ENCODE measurements around the gene ATP1A4. TPM values are rescaled to one million over a fixed set of nuclear protein-coding genes. Genes with fewer than 3 reads are reported as not detected.

Gene ATP1A4
- total RNA-seq, 1 donor from 2014 or later, result not detected

DNA sequence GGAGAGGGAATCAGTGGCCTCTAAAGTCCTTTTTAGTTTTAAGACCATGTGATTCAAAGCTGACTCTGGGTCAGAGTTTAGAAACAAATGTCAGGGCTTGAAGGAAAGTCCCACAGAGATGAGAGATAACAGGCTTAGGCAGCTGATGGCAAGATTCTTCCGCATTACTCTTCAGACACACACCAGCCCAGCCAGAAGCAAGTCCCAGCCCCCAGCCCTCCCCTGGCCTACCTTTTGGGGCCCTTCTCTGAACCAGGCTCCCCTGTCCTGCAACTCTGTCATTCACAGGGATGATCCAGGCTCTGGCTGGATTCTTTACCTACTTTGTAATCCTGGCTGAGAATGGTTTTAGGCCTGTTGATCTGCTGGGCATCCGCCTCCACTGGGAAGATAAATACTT, 25.8 kb downstream of the ATP1A4 start:
- no peak for DNase-seq (ENCODE audit: low read depth)
- Histone ChIP-seq H3K27me3 (ENCODE audit: insufficient read depth, low read length) (peaks cover 5% of the 10 kb centered on the region), H3K4me1 (ENCODE audit: insufficient read depth, low read length) (no peaks in the 10 kb centered on the region), H3K9me3 (ENCODE audit: insufficient read depth, low read depth, low read length) (no peaks in the 10 kb centered on the region), H3K79me2 (ENCODE audit: insufficient read depth, low read length) (no peaks in the 10 kb centered on the region), H3K4me3 (ENCODE audit: insufficient read depth, low read depth, low read length) (no peak overlapping the region), H3K27ac (ENCODE audit: low read depth, low read length) (no peak overlapping the region), H3K9ac (ENCODE audit: low read length) (no peak overlapping the region), H3K36me3 (ENCODE audit: insufficient read depth, low read length) (no peaks in the 10 kb centered on the region), H3K4me2 (ENCODE audit: low read length) (no peak overlapping the region), H2AFZ (ENCODE audit: low read depth, low read length) (no peak overlapping the region), H4K20me1 (ENCODE audit: insufficient read depth, low read length) (no peaks in the 10 kb centered on the region)
- peaks cover 23% of the 10 kb centered on the region for H3K27me3 Mint-ChIP-seq (ENCODE audit: low read depth, unreplicated experiment)
- H3K36me3 Mint-ChIP-seq (ENCODE audit: low read depth, unreplicated experiment), result no peaks in the 10 kb centered on the region
- peaks cover 2% of the 10 kb centered on the region for H3K9me3 Mint-ChIP-seq (ENCODE audit: unreplicated experiment)
- peaks cover 15% of the 10 kb centered on the region for H3K4me1 Mint-ChIP-seq (ENCODE audit: low read depth, unreplicated experiment)
- TF ChIP-seq, protein P1, sequence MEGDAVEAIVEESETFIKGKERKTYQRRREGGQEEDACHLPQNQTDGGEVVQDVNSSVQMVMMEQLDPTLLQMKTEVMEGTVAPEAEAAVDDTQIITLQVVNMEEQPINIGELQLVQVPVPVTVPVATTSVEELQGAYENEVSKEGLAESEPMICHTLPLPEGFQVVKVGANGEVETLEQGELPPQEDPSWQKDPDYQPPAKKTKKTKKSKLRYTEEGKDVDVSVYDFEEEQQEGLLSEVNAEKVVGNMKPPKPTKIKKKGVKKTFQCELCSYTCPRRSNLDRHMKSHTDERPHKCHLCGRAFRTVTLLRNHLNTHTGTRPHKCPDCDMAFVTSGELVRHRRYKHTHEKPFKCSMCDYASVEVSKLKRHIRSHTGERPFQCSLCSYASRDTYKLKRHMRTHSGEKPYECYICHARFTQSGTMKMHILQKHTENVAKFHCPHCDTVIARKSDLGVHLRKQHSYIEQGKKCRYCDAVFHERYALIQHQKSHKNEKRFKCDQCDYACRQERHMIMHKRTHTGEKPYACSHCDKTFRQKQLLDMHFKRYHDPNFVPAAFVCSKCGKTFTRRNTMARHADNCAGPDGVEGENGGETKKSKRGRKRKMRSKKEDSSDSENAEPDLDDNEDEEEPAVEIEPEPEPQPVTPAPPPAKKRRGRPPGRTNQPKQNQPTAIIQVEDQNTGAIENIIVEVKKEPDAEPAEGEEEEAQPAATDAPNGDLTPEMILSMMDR (IDR thresholded peaks at IDR 0.05; ENCODE audit: insufficient read depth, low read depth, low read length), result no peak
- no peak for TF ChIP-seq EZH2 (IDR thresholded peaks at IDR 0.05; ENCODE audit: insufficient read depth, low read length)
- no peak overlapping the region for H3K4me3 Mint-ChIP-seq (ENCODE audit: unreplicated experiment)
- FAIRE-seq, result no peak
- H3K27ac Mint-ChIP-seq (ENCODE audit: unreplicated experiment), result peak overlapping the region; percentile 19

DNA sequence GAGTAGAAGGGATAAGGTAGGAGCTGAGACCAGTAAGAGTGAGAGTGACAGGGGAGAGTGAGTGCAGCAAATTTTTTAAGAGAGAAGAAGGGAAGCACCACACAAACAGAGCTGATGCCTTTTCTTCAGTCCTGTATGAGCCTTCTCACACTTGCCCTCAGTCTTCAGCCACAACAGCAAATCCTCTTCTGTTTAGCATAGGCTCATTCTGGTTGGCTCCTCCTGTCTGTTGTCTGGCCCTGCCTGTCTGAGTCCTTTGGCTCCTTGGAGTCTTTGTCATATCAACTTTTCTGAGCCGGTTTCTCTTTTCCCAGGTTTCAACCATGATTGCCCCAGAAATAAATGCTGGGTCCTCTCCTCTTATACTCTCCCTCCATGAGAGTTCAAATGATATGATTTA, 26.3 kb downstream of the ATP1A4 start:
- H3K36me3 ChIP-seq (ENCODE audit: insufficient read depth, low read length), result no peaks in the 10 kb centered on the region
- no peaks in the 10 kb centered on the region for H3K4me1 ChIP-seq (ENCODE audit: insufficient read depth, low read length)
- TF ChIP-seq, protein P1 (IDR thresholded peaks at IDR 0.05; ENCODE audit: insufficient read depth, low read depth, low read length), result no peak
- TF ChIP-seq EZH2 (IDR thresholded peaks at IDR 0.05; ENCODE audit: insufficient read depth, low read length), result no peak
- Mint-ChIP-seq H3K4me1 (ENCODE audit: low read depth, unreplicated experiment) (peaks cover 14% of the 10 kb centered on the region), H3K27me3 (ENCODE audit: low read depth, unreplicated experiment) (peaks cover 21% of the 10 kb centered on the region), H3K36me3 (ENCODE audit: low read depth, unreplicated experiment) (no peaks in the 10 kb centered on the region), H3K27ac (ENCODE audit: unreplicated experiment) (peak overlapping the region; percentile 19), H3K9me3 (ENCODE audit: unreplicated experiment) (peaks cover 2% of the 10 kb centered on the region), H3K4me3 (ENCODE audit: unreplicated experiment) (no peak overlapping the region)
- no peak overlapping the region for H3K9ac ChIP-seq (ENCODE audit: low read length)
- H3K4me3 ChIP-seq (ENCODE audit: insufficient read depth, low read depth, low read length), result no peak overlapping the region
- DNase-seq (ENCODE audit: low read depth) (no peak), FAIRE-seq (no peak)
- H3K27ac ChIP-seq (ENCODE audit: low read depth, low read length), result no peak overlapping the region
- no peak overlapping the region for H2AFZ ChIP-seq (ENCODE audit: low read depth, low read length)
- H3K9me3 ChIP-seq (ENCODE audit: insufficient read depth, low read depth, low read length), result no peaks in the 10 kb centered on the region
- no peaks in the 10 kb centered on the region for H3K79me2 ChIP-seq (ENCODE audit: insufficient read depth, low read length)
- peaks cover 5% of the 10 kb centered on the region for H3K27me3 ChIP-seq (ENCODE audit: insufficient read depth, low read length)
- H3K4me2 ChIP-seq (ENCODE audit: low read length), result no peak overlapping the region
- H4K20me1 ChIP-seq (ENCODE audit: insufficient read depth, low read length), result no peaks in the 10 kb centered on the region

DNA sequence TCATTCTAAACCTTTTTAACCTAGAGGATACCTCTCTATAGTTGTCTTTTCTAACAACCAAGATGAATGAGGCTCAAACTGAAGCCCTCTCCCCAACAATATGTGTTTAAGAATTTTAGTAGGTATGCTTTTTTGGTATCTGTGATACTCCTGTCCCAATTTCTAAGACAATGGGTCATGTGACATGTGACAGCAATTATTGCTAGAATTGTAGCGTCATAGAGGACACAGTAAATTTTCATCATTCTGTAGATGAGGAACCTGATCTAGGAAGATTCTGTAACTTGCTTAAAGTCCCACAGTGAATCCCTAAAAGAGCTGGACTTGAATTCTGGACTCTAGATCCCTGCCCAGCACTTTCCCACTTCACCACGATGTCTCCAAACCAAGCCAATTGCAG, 27.3 kb downstream of the ATP1A4 start:
- peaks cover 14% of the 10 kb centered on the region for H3K4me1 Mint-ChIP-seq (ENCODE audit: low read depth, unreplicated experiment)
- Histone ChIP-seq H3K9ac (ENCODE audit: low read length) (no peak overlapping the region), H3K4me2 (ENCODE audit: low read length) (no peak overlapping the region), H4K20me1 (ENCODE audit: insufficient read depth, low read length) (no peaks in the 10 kb centered on the region), H3K27me3 (ENCODE audit: insufficient read depth, low read length) (peaks cover 2% of the 10 kb centered on the region), H2AFZ (ENCODE audit: low read depth, low read length) (no peak overlapping the region), H3K79me2 (ENCODE audit: insufficient read depth, low read length) (no peaks in the 10 kb centered on the region), H3K4me1 (ENCODE audit: insufficient read depth, low read length) (no peaks in the 10 kb centered on the region), H3K36me3 (ENCODE audit: insufficient read depth, low read length) (no peaks in the 10 kb centered on the region), H3K27ac (ENCODE audit: low read depth, low read length) (no peak overlapping the region), H3K4me3 (ENCODE audit: insufficient read depth, low read depth, low read length) (no peak overlapping the region), H3K9me3 (ENCODE audit: insufficient read depth, low read depth, low read length) (no peaks in the 10 kb centered on the region)
- DNase-seq (ENCODE audit: low read depth) (no peak), FAIRE-seq (no peak)
- no peak overlapping the region for H3K4me3 Mint-ChIP-seq (ENCODE audit: unreplicated experiment)
- peaks cover 12% of the 10 kb centered on the region for H3K27me3 Mint-ChIP-seq (ENCODE audit: low read depth, unreplicated experiment)
- no peaks in the 10 kb centered on the region for H3K36me3 Mint-ChIP-seq (ENCODE audit: low read depth, unreplicated experiment)
- peaks cover 2% of the 10 kb centered on the region for H3K9me3 Mint-ChIP-seq (ENCODE audit: unreplicated experiment)
- no peak for TF ChIP-seq EZH2 (IDR thresholded peaks at IDR 0.05; ENCODE audit: insufficient read depth, low read length)
- TF ChIP-seq, protein P1 (IDR thresholded peaks at IDR 0.05; ENCODE audit: insufficient read depth, low read depth, low read length), result no peak
- no peak overlapping the region for H3K27ac Mint-ChIP-seq (ENCODE audit: unreplicated experiment)
